AG04449 (cell line): ENCODE results near the gene USP24.
"Not testable (repeated sequence)": the region's sequence is repeated elsewhere in the genome, so short reads cannot be mapped to it uniquely, and the experiment has no call there.

Experiments
- CTCF ChIA-PET: fragments of 350-600 bp; formaldehyde crosslinking; extraction: SDS; loops from one replicate; lab custom pipeline; 2021; ENCODE audit warnings: antibody characterized with exemption; lab: Yijun Ruan, JAX
- POLR2A ChIA-PET: fragments of 400-600, 350-600 bp; formaldehyde crosslinking; extraction: SDS; loops from one replicate; lab custom pipeline; 2020; ENCODE audit warnings: antibody characterized with exemption, inconsistent platforms; lab: Yijun Ruan, JAX
- DNase-seq: peaks from one replicate; pipeline ENCODE4 v3.0.0-alpha.2; 2010; ENCODE audit warnings: low read depth, low spot score
- H3K4me3 ChIP-seq: 2 replicates; pipeline ENCODE4 v1.5.1; 2011; ENCODE audit warnings: low read depth, mild to moderate bottlenecking, control low read depth, low read length
- CTCF ChIP-seq: IDR thresholded peaks from one replicate; pipeline ENCODE4 v1.5.1; 2011; ENCODE audit warnings: mild to moderate bottlenecking, moderate library complexity, low read length, control low read depth, inconsistent platforms; ENCODE audit not compliant: insufficient read depth; ENCODE audit errors: missing control alignments

The USP24 gene

GRCh38 chr1:55035904-55036303 lies 179.3 kb downstream of the USP24 start:
- CTCF ChIA-PET = interaction anchor here (1.0 to 5.8 kb wide), 7 partner anchors 14 to 191 kb away, joined by 3 to 36 read pairs (median 6); no protein-coding TSS in a partner anchor

GRCh38 chr1:55034476-55035133 lies 180.6 kb downstream of the USP24 start:
- ChIA-PET POLR2A (no interaction called here), CTCF (interaction anchor here (1.3 to 5.8 kb wide), 7 partner anchors 13 to 89 kb away, joined by 4 to 36 read pairs (median 6); no protein-coding TSS in a partner anchor)
- TF ChIP-seq CTCF = no peak
- DNase-seq = no peak
- H3K4me3 ChIP-seq = no peak overlapping the region

More at GRCh38 chr1:55035904-55036303, 179.3 kb downstream of the USP24 start:
- POLR2A ChIA-PET = no interaction called here
- TF ChIP-seq CTCF = no peak
- H3K4me3 ChIP-seq = no peak overlapping the region
- no peak for DNase-seq

GRCh38 chr1:55033265-55033614 lies 181.9 kb downstream of the USP24 start:
- TF ChIP-seq CTCF = no peak
- ChIA-PET CTCF (interaction anchor here (0.7 to 5.8 kb wide), 6 partner anchors 9 to 87 kb away, joined by 3 to 36 read pairs (median 13); no protein-coding TSS in a partner anchor), POLR2A (no interaction called here)
- no peak overlapping the region for H3K4me3 ChIP-seq
- DNase-seq = no peak

GRCh38 chr1:55031098-55031497 lies 184.1 kb downstream of the USP24 start:
- CTCF ChIA-PET = interaction anchor here (1.5 to 5.8 kb wide), 2 partner anchors 9 to 85 kb away, joined by 6 to 29 read pairs; no protein-coding TSS in a partner anchor
- H3K4me3 ChIP-seq, DNase-seq, POLR2A ChIA-PET: not testable (repeated sequence)

- POLR2A ChIA-PET, CTCF ChIA-PET, H3K4me3 ChIP-seq, DNase-seq: not testable (repeated sequence)
Measured at GRCh38 chr1:55026682-55027081, 188.5 kb downstream of the USP24 start.

- POLR2A ChIA-PET, CTCF ChIA-PET: not testable (repeated sequence)
Measured at GRCh38 chr1:55024163-55024562, 191.0 kb downstream of the USP24 start.

GRCh38 chr1:55021942-55022546 lies 193.1 kb downstream of the USP24 start:
- peak; percentile 40 for DNase-seq
- H3K4me3 ChIP-seq = no peak overlapping the region
- POLR2A ChIA-PET = interaction anchor here (0.5 kb wide), 1 partner anchor 26 kb away, joined by 3 read pairs; no protein-coding TSS in a partner anchor
- peak; percentile 95 for TF ChIP-seq CTCF
- CTCF ChIA-PET = interaction anchor here (0.5 to 17.8 kb wide), 43 partner anchors 8 to 533 kb away, joined by 3 to 656 read pairs (median 5); partner anchors contain the start of gene BSND

More at GRCh38 chr1:55024163-55024562, 191.0 kb downstream of the USP24 start:
- DNase-seq, H3K4me3 ChIP-seq: not testable (repeated sequence)
